Tibial artery (tissue), 4 donors: ENCODE results near the gene IGLON5.

Experiments
- DNase-seq, 2 donors: peaks; one replicate each; pipeline ENCODE4 v3.0.0-alpha.2; 2019
- H3K27ac ChIP-seq, 2 donors: fragments of 200-600 bp; sonication (generic) in 1 of 2; 1 replicate in 1 of 2; 2 replicates in 1 of 2; pipeline ENCODE4 v1.5.1; 2018 to 2019; ENCODE audit warnings: mild to moderate bottlenecking in 1 of 2
- H3K27me3 ChIP-seq, 2 donors: fragments of 200-600 bp; sonication (generic) in 1 of 2; one replicate each; pipeline versions ENCODE4 v1.5.1 to v1.6.0; 2016 to 2019
- H3K36me3 ChIP-seq, 3 donors: fragments of 200-600 bp; sonication (generic) in 2 of 3; one replicate each; pipeline ENCODE4 v1.5.1; 2016 to 2019; ENCODE audit warnings: mild to moderate bottlenecking in 2 of 3
- H3K4me1 ChIP-seq, 4 donors: fragments of 200-600 bp; sonication (generic) in 2 of 4; 1 replicate in 3 of 4; 2 replicates in 1 of 4; pipeline ENCODE4 v1.5.1; 2016 to 2019
- H3K4me3 ChIP-seq, 2 donors: fragments of 200-600 bp; sonication (generic) in 1 of 2; 1 replicate in 1 of 2; 2 replicates in 1 of 2; pipeline ENCODE4 v1.5.1; 2018 to 2019; ENCODE audit warnings: mild to moderate bottlenecking in 2 of 2
- H3K9me3 ChIP-seq, 3 donors: fragments of 200-600 bp; sonication (generic) in 1 of 3; one replicate each; pipeline ENCODE4 v1.5.1; 2016 to 2019
- intact Hi-C: fragments of 100-400 bp; cut with DNase I; formaldehyde crosslinking; loops from one replicate; pipeline ENCODE4 v1.15.0; 2023; ENCODE audit warnings: low total_unique reads
- TF ChIP-seq, protein P1 (sequence below), 2 experiments: fragments of 200-600 bp in 1 of 2; fragments of 450-650 bp in 1 of 2; IDR thresholded peaks; one replicate each; pipeline ENCODE4 v1.5.1; 2017 to 2019; ENCODE audit warnings: antibody characterized with exemption in 2 of 2, mild to moderate bottlenecking in 1 of 2, moderate library complexity in 1 of 2

The IGLON5 gene

GRCh38 chr19:51277112-51277511, 34.3 kb upstream of the IGLON5 start:
- DNase-seq = no peak
- H3K4me3 ChIP-seq = no peak overlapping the region
- H3K27ac ChIP-seq = no peak overlapping the region
- TF ChIP-seq, protein P1, sequence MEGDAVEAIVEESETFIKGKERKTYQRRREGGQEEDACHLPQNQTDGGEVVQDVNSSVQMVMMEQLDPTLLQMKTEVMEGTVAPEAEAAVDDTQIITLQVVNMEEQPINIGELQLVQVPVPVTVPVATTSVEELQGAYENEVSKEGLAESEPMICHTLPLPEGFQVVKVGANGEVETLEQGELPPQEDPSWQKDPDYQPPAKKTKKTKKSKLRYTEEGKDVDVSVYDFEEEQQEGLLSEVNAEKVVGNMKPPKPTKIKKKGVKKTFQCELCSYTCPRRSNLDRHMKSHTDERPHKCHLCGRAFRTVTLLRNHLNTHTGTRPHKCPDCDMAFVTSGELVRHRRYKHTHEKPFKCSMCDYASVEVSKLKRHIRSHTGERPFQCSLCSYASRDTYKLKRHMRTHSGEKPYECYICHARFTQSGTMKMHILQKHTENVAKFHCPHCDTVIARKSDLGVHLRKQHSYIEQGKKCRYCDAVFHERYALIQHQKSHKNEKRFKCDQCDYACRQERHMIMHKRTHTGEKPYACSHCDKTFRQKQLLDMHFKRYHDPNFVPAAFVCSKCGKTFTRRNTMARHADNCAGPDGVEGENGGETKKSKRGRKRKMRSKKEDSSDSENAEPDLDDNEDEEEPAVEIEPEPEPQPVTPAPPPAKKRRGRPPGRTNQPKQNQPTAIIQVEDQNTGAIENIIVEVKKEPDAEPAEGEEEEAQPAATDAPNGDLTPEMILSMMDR (IDR thresholded peaks at IDR 0.05) = no peak
- no peaks in the 10 kb centered on the region for H3K36me3 ChIP-seq
- no peaks in the 10 kb centered on the region for H3K9me3 ChIP-seq
- H3K4me1 ChIP-seq = no peaks in the 10 kb centered on the region
- H3K27me3 ChIP-seq = peaks cover 0 to 5% of the 10 kb centered on the region in 2 donors
- intact Hi-C loops = no loop called here

GRCh38 chr19:51282335-51282734, 29.1 kb upstream of the IGLON5 start:
- Histone ChIP-seq H3K27me3 (peaks cover 0 to 5% of the 10 kb centered on the region in 2 donors), H3K4me3 (no peak overlapping the region), H3K9me3 (peaks cover 0 to 10% (median 0%) of the 10 kb centered on the region in 3 donors), H3K36me3 (no peaks in the 10 kb centered on the region), H3K27ac (no peak overlapping the region), H3K4me1 (no peaks in the 10 kb centered on the region)
- no peak for DNase-seq
- intact Hi-C loops = no loop called here
- TF ChIP-seq, protein P1 (IDR thresholded peaks at IDR 0.05) = no peak

DNA sequence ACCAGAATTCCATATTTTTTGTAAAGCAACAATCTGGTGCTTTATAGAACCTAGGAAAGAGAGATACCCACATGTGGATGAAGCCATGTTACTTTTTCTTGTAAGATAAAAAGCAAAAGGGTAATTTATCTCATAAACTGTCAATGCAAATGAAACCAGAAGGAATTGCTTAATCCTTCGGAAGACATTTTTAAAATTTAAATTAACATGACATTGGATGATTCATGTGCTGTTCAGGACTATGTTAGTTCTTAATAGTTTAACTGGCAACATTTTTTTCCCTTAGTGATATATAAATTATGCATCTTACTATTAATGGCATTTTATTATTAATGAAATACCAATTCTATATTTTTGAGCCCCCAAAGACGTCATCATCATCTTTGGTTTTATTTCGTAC, 25.8 kb upstream of the IGLON5 start:
- no peaks in the 10 kb centered on the region for H3K4me1 ChIP-seq
- intact Hi-C loops = no loop called here
- no peak for DNase-seq
- H3K27me3 ChIP-seq = no peaks in the 10 kb centered on the region
- no peak overlapping the region for H3K4me3 ChIP-seq
- H3K36me3 ChIP-seq = no peaks in the 10 kb centered on the region
- peaks cover 0 to 10% (median 0%) of the 10 kb centered on the region in 3 donors for H3K9me3 ChIP-seq
- TF ChIP-seq, protein P1 (IDR thresholded peaks at IDR 0.05) = no peak
- no peak overlapping the region for H3K27ac ChIP-seq

DNA sequence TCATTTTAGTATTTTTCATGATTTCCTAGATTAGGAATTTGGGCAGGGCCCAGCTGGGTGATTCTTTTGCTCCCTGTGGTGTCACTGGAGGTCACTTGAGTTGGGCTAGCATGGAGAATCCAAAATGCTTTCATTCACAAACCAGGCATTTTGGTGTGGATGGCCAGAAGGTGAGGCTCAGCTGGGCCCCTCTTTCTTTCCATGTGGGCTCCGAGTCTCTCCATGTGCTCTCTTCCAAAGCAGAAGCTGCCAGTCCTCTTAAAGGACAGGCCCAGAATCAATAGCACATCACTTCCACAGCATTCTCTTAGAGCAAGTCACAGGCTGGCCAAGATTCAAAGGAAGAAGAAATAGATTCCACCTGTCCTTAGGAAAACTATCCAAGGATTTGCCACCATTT, 21.8 kb upstream of the IGLON5 start:
- Histone ChIP-seq H3K36me3 (no peaks in the 10 kb centered on the region), H3K27ac (no peak overlapping the region), H3K9me3 (no peaks in the 10 kb centered on the region), H3K27me3 (peaks cover 0 to 16% of the 10 kb centered on the region in 2 donors), H3K4me1 (no peaks in the 10 kb centered on the region), H3K4me3 (no peak overlapping the region)
- TF ChIP-seq, protein P1 (IDR thresholded peaks at IDR 0.05) = no peak
- no peak for DNase-seq
- intact Hi-C loops = no loop called here

DNA sequence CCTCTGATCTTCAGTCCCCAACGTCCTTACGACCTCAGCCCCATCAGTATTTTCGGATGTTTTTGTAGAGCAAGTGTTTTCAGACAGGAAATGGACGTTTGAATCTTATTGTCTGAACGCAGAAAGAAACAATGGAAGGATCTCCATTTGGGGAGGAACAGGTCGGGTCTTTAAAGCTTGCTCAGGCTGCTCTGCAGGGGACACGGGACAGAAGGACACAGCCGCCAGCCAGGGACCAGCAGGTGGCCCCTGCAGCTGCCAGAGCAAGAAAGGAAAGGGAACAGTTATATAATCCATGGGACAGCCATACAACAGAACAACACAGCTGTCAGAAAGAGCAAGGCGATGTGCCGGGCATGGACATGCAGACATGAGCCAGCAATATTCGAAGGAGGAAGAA, 18.5 kb upstream of the IGLON5 start:
- Histone ChIP-seq H3K27ac (no peak overlapping the region), H3K9me3 (no peaks in the 10 kb centered on the region), H3K27me3 (peaks cover 0 to 30% of the 10 kb centered on the region in 2 donors), H3K4me3 (no peak overlapping the region), H3K36me3 (no peaks in the 10 kb centered on the region), H3K4me1 (no peaks in the 10 kb centered on the region)
- TF ChIP-seq, protein P1 (IDR thresholded peaks at IDR 0.05) = no peak
- no peak for DNase-seq
- intact Hi-C loops = no loop called here
